SU-DHL-6 (cell line): ENCODE measurements around the gene NCOA1.

ENCODE experiments used
- H2AFZ ChIP-seq: fragments of 200-600 bp; sonication (generic); 2 replicates; pipeline ENCODE4 v1.6.1; 2014; ENCODE audit warnings: low read depth, mild to moderate bottlenecking, moderate library complexity, mixed read lengths, antibody characterized with exemption, low read length; ENCODE audit not compliant: severe bottlenecking
- H3F3A ChIP-seq: fragments of 200-600 bp; shearing (Covaris generic); 2 replicates; pipeline ENCODE4 v1.6.0; 2016; ENCODE audit warnings: antibody characterized with exemption, mild to moderate bottlenecking; ENCODE audit not compliant: insufficient read depth
- H3K27ac ChIP-seq: fragments of 200-600 bp; sonication (generic); 2 replicates; pipeline ENCODE4 v1.5.1; 2016; ENCODE audit warnings: low read depth, mild to moderate bottlenecking, low read length, moderate library complexity, mixed read lengths
- H3K27me3 ChIP-seq: fragments of 200-600 bp; sonication (generic), shearing (Covaris generic); 2 replicates; pipeline ENCODE4 v1.6.0; 2014; ENCODE audit warnings: mild to moderate bottlenecking, low read length
- H3K36me3 ChIP-seq: fragments of 200-600 bp; sonication (generic); 2 replicates; pipeline ENCODE4 v1.6.1; 2014; ENCODE audit warnings: mild to moderate bottlenecking, low read length, mixed read lengths
- H3K4me2 ChIP-seq: fragments of 300-600, 200-600 bp; shearing (Covaris generic), sonication (generic); 2 replicates; pipeline ENCODE4 v1.6.0; 2014; ENCODE audit warnings: low read length, low read depth, mild to moderate bottlenecking; ENCODE audit not compliant: poor library complexity, severe bottlenecking
- H3K4me3 ChIP-seq: fragments of 200-600 bp; sonication (generic); 2 replicates; pipeline ENCODE4 v1.5.1; 2014; ENCODE audit warnings: antibody characterized with exemption, low read length, mild to moderate bottlenecking, mixed read lengths; ENCODE audit not compliant: insufficient read depth, poor library complexity, severe bottlenecking
- H3K79me2 ChIP-seq: fragments of 200-600 bp; sonication (generic); 2 replicates; pipeline ENCODE4 v1.6.1; 2014; ENCODE audit warnings: mild to moderate bottlenecking, low read length, moderate library complexity; ENCODE audit not compliant: insufficient read depth
- H3K9ac ChIP-seq: fragments of 200-600 bp; sonication (generic); 2 replicates; pipeline ENCODE4 v1.7.0; 2014; ENCODE audit warnings: mild to moderate bottlenecking, low read length
- H3K9me2 ChIP-seq: fragments of 200-600 bp; sonication (generic); replicated peaks from 2 replicates; pipeline ENCODE4 v1.6.1; 2014; ENCODE audit warnings: low read length; ENCODE audit not compliant: insufficient read depth
- H3K9me3 ChIP-seq: fragments of 200-600 bp; sonication (generic); 2 replicates; pipeline ENCODE4 v1.6.1; 2014; ENCODE audit warnings: low read length, mixed read lengths; ENCODE audit not compliant: insufficient read depth
- H4K20me1 ChIP-seq: fragments of 200-600 bp; sonication (generic); 2 replicates; pipeline ENCODE4 v1.6.1; 2014; ENCODE audit warnings: low read depth, mild to moderate bottlenecking, antibody characterized with exemption, low read length, moderate library complexity, mixed read lengths
- EZH2phosphoT487 ChIP-seq: fragments of 200-600 bp; sonication (generic), shearing (Covaris generic); conservative IDR thresholded peaks from 2 replicates; pipeline ENCODE4 v1.6.1; 2018; ENCODE audit warnings: mild to moderate bottlenecking, antibody characterized with exemption, low read length, moderate library complexity, mixed read lengths
- TF ChIP-seq, protein P1 (sequence below): fragments of 200-600 bp; sonication (generic); IDR thresholded peaks from one replicate; pipeline ENCODE4 v1.5.1; 2017; ENCODE audit warnings: antibody characterized with exemption, mild to moderate bottlenecking, low read length, moderate library complexity; ENCODE audit not compliant: insufficient read depth, poor library complexity, severe bottlenecking

The NCOA1 gene

DNA sequence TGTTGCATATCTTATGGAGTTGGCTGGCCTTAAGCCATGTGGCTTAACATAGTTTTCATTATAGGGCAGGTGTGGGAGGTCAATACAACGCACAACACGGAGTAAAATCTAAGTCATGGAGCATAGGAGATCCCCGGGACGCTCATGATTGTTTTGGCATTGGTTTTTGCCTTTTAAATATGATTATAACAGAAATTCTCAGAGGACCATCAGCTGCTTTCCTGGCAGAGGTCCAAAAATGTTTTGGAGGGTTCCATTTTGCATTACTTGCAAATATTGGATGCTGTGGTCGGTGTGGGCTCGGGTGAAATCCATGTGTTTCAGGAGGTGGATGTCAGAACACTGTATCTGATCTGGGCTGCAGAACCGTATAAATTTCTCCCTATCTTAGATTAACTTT is 3.4 kb downstream of the NCOA1 start:
- H3K4me3 ChIP-seq, result no peak overlapping the region
- no peak overlapping the region for H3K9ac ChIP-seq
- H3F3A ChIP-seq, result peaks cover 19% of the 10 kb centered on the region
- H3K79me2 ChIP-seq, result 0 out of 2 replicates have a peak, but pooled peaks cover 6% of the 10 kb centered on the region
- no peak overlapping the region for H2AFZ ChIP-seq
- no peak for TF ChIP-seq EZH2phosphoT487
- TF ChIP-seq, protein P1, sequence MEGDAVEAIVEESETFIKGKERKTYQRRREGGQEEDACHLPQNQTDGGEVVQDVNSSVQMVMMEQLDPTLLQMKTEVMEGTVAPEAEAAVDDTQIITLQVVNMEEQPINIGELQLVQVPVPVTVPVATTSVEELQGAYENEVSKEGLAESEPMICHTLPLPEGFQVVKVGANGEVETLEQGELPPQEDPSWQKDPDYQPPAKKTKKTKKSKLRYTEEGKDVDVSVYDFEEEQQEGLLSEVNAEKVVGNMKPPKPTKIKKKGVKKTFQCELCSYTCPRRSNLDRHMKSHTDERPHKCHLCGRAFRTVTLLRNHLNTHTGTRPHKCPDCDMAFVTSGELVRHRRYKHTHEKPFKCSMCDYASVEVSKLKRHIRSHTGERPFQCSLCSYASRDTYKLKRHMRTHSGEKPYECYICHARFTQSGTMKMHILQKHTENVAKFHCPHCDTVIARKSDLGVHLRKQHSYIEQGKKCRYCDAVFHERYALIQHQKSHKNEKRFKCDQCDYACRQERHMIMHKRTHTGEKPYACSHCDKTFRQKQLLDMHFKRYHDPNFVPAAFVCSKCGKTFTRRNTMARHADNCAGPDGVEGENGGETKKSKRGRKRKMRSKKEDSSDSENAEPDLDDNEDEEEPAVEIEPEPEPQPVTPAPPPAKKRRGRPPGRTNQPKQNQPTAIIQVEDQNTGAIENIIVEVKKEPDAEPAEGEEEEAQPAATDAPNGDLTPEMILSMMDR, result no peak
- no peak overlapping the region for H3K27ac ChIP-seq
- H3K4me2 ChIP-seq, result no peak overlapping the region
- no peaks in the 10 kb centered on the region for H3K27me3 ChIP-seq
- no peaks in the 10 kb centered on the region for H3K9me2 ChIP-seq
- no peaks in the 10 kb centered on the region for H4K20me1 ChIP-seq
- H3K9me3 ChIP-seq, result no peaks in the 10 kb centered on the region
- no peaks in the 10 kb centered on the region for H3K36me3 ChIP-seq

DNA sequence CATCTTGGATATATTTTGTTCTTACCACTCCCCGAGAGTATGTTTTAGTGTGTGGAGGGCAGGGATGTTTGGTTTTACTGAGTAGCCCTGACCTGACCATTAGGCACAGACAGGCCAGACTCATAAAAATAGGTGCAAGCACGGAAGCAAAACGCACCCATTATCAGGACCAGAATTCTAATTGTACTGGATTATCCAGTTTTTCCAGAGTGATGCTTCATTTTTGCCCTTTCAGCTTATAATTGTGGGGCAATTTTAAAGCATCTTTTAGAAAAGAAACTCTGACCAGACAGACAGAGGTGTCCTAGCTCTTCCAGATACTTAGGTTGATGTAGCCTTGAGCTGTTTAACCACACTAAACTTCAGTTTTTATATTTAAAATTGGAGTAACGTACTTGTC is 4.4 kb downstream of the NCOA1 start:
- TF ChIP-seq EZH2phosphoT487, result no peak
- TF ChIP-seq, protein P1, result no peak
- no peak overlapping the region for H2AFZ ChIP-seq
- H3K9me2 ChIP-seq, result no peaks in the 10 kb centered on the region
- no peak overlapping the region for H3K27ac ChIP-seq
- H3K9ac ChIP-seq, result no peak overlapping the region
- no peaks in the 10 kb centered on the region for H3K36me3 ChIP-seq
- 0 out of 2 replicates have a peak, but pooled peaks cover under 1% of the 10 kb centered on the region for H4K20me1 ChIP-seq
- no peak overlapping the region for H3K4me2 ChIP-seq
- H3F3A ChIP-seq, result peaks cover 19% of the 10 kb centered on the region
- no peaks in the 10 kb centered on the region for H3K27me3 ChIP-seq
- H3K4me3 ChIP-seq, result no peak overlapping the region
- H3K9me3 ChIP-seq, result no peaks in the 10 kb centered on the region
- H3K79me2 ChIP-seq, result 0 out of 2 replicates have a peak, but pooled peaks cover 6% of the 10 kb centered on the region

DNA sequence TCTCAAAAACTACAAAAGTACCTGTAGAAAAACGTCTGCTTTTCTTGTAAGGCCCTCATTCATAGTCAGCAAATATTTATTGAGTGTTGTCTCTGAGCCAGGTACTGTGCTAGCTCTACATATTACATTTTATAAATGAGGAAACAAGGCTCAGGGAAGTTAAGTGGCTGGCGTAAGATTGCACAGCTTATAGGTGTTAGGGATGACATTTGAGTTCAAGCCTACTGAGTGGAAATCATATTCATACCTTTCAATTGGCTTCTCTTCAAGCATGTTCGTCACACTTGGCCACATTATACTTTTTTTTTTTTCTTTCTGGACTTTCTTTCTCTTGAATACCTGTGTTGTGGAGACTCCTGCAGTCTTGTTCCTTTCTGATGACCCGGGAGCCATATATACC is 5.9 kb downstream of the NCOA1 start:
- no peaks in the 10 kb centered on the region for H3K9me3 ChIP-seq
- no peaks in the 10 kb centered on the region for H3K27me3 ChIP-seq
- no peak overlapping the region for H2AFZ ChIP-seq
- peaks cover 19% of the 10 kb centered on the region for H3F3A ChIP-seq
- TF ChIP-seq, protein P1, result no peak
- no peak for TF ChIP-seq EZH2phosphoT487
- 0 out of 2 replicates have a peak, but pooled peaks cover 6% of the 10 kb centered on the region for H3K79me2 ChIP-seq
- H4K20me1 ChIP-seq, result peaks cover 10% of the 10 kb centered on the region; the same call in 1 of the 2 replicates
- no peak overlapping the region for H3K4me2 ChIP-seq
- no peaks in the 10 kb centered on the region for H3K9me2 ChIP-seq
- H3K36me3 ChIP-seq, result no peaks in the 10 kb centered on the region
- no peak overlapping the region for H3K9ac ChIP-seq
- no peak overlapping the region for H3K4me3 ChIP-seq
- H3K27ac ChIP-seq, result no peak overlapping the region
